Endothelial cell of umbilical vein (primary cell): ENCODE data around the gene KCNB1. TPM values are rescaled to one million over a fixed set of nuclear protein-coding genes. Genes with fewer than 3 reads are reported as not detected.

Experiments
- BruUV-seq: library from RNA; stranded (reverse); fragments of 400-500 nt; replicated peaks from 2 replicates; lab custom pipeline; 2021; lab: Mats Ljungman, UMichigan
- CTCF ChIA-PET: fragments of 300-600, 350-600 bp; sonication (Branson Sonifier 250); formaldehyde crosslinking; loops from one replicate; lab custom pipeline; 2021; ENCODE audit warnings: antibody characterized with exemption, inconsistent platforms; lab: Charles Lee
- POLR2A ChIA-PET: fragments of 300-600, 350-600 bp; sonication (Branson Sonifier 250); formaldehyde crosslinking; loops from one replicate; lab custom pipeline; 2021; ENCODE audit warnings: antibody characterized with exemption, inconsistent platforms; lab: Charles Lee
- DNase-seq: peaks from one replicate; pipeline ENCODE4 v3.0.0-alpha.2; 2011; ENCODE audit warnings: low read depth, low spot score
- FAIRE-seq: peaks from 2 replicates; lab custom pipeline; 2011; peaks lifted over from hg19 to GRCh38; lab: Jason Lieb, UNC
- H2AFZ ChIP-seq: 2 replicates; pipeline ENCODE4 v1.6.0; 2012; ENCODE audit warnings: low read depth, low read length, control low read depth, inconsistent platforms
- H3K27ac ChIP-seq: 2 replicates; pipeline ENCODE4 v1.5.1; 2011; ENCODE audit warnings: low read depth, mild to moderate bottlenecking, control low read depth, low read length, moderate library complexity; ENCODE audit not compliant: insufficient read depth
- H3K27me3 ChIP-seq, 2 experiments: 2 replicates each; pipeline versions ENCODE4 v1.6.0 to v1.6.1; 2011; ENCODE audit warnings: low read length in 2 of 2, mixed read lengths in 1 of 2; ENCODE audit not compliant: control insufficient read depth in 2 of 2, insufficient read depth in 2 of 2
- H3K36me3 ChIP-seq, 2 experiments: 2 replicates in 1 of 2; 3 replicates in 1 of 2; pipeline ENCODE4 v1.5.1; 2011; ENCODE audit warnings: low read length in 2 of 2, mild to moderate bottlenecking in 1 of 2, moderate library complexity in 1 of 2; ENCODE audit not compliant: control insufficient read depth in 2 of 2, insufficient read depth in 2 of 2; ENCODE audit errors: extremely low read depth in 1 of 2
- H3K4me1 ChIP-seq: 3 replicates; pipeline ENCODE4 v1.5.1; 2011; ENCODE audit warnings: mild to moderate bottlenecking, low read length; ENCODE audit not compliant: control insufficient read depth, insufficient read depth; ENCODE audit errors: extremely low read depth
- H3K4me2 ChIP-seq: 2 replicates; pipeline ENCODE4 v1.6.1; 2011; ENCODE audit warnings: low read length, control low read depth, mixed read lengths; ENCODE audit not compliant: insufficient read depth
- H3K4me3 ChIP-seq, 3 experiments: fragments of 200-600 bp in 1 of 3; sonication (generic), shearing (Covaris generic) in 1 of 3; replicated peaks in 1 of 3; 2 replicates each; pipeline ENCODE4 v1.5.1; 2011 to 2016; ENCODE audit warnings: control low read depth in 3 of 3, low read length in 3 of 3, mild to moderate bottlenecking in 2 of 3, inconsistent platforms in 1 of 3, low read depth in 1 of 3, moderate library complexity in 1 of 3; ENCODE audit not compliant: insufficient read depth in 1 of 3
- H3K79me2 ChIP-seq: 2 replicates; pipeline ENCODE4 v1.6.0; 2012; ENCODE audit warnings: low read length, inconsistent platforms; ENCODE audit not compliant: control insufficient read depth, insufficient read depth
- H3K9ac ChIP-seq: replicated peaks from 2 replicates; pipeline ENCODE3; 2011; ENCODE audit warnings: low read length, control low read depth; ENCODE audit not compliant: insufficient read depth; ENCODE audit errors: extremely low read depth
- H3K9me1 ChIP-seq: replicated peaks from 3 replicates; pipeline ENCODE4 v1.6.0; 2011; ENCODE audit warnings: mild to moderate bottlenecking, low read length; ENCODE audit not compliant: control insufficient read depth, insufficient read depth; ENCODE audit errors: extremely low read depth
- H3K9me3 ChIP-seq: replicated peaks from 2 replicates; pipeline ENCODE4 v1.5.1; 2012; ENCODE audit warnings: low read length, inconsistent platforms; ENCODE audit not compliant: control insufficient read depth, insufficient read depth
- H4K20me1 ChIP-seq: replicated peaks from 2 replicates; pipeline ENCODE3; 2011; ENCODE audit warnings: mild to moderate bottlenecking, low read length; ENCODE audit not compliant: control insufficient read depth, insufficient read depth; ENCODE audit errors: extremely low read depth
- CTCF ChIP-seq, 2 donors: IDR thresholded peaks; 1 replicate in 1 of 2; 2 replicates in 1 of 2; pipeline ENCODE4 v1.5.1; 2011; ENCODE audit warnings: low read length in 2 of 2, mild to moderate bottlenecking in 2 of 2, moderate library complexity in 2 of 2, control low read depth in 1 of 2, inconsistent platforms in 1 of 2, low read depth in 1 of 2; ENCODE audit not compliant: insufficient read depth in 1 of 2; ENCODE audit errors: extremely low read depth in 1 of 2
- GATA2 ChIP-seq: IDR thresholded peaks from 2 replicates; pipeline ENCODE4 v1.7.0; 2011; ENCODE audit warnings: low read depth, mild to moderate bottlenecking, moderate library complexity, mixed read lengths, low read length; ENCODE audit not compliant: insufficient read length, insufficient read depth
- JUN ChIP-seq: IDR thresholded peaks from 2 replicates; pipeline ENCODE4 v1.6.1; 2011; ENCODE audit warnings: borderline replicate concordance, low read depth; ENCODE audit not compliant: insufficient read length, insufficient read depth
- MAX ChIP-seq: IDR thresholded peaks from 2 replicates; pipeline ENCODE4 v1.6.1; 2011; ENCODE audit not compliant: insufficient read depth, insufficient read length
- POLR2AphosphoS5 ChIP-seq: IDR thresholded peaks from 2 replicates; pipeline ENCODE4 v1.6.1; 2012; ENCODE audit warnings: low read depth, mild to moderate bottlenecking, control low read depth, low read length, moderate library complexity; ENCODE audit not compliant: insufficient read depth
- dilution Hi-C: fragments of 300-500 bp; cut with MboI; formaldehyde crosslinking; loops from one replicate; pipeline ENCODE4 v1.15.0; 2019; ENCODE audit warnings: low sequenced_read_pairs; ENCODE audit not compliant: extremely low pct_ligation_motif_present
- intact Hi-C: fragments of 100-400 bp; cut with micrococcal nuclease; formaldehyde crosslinking; loops from one replicate; pipeline ENCODE4 v1.10.0; 2022
- polyA plus RNA-seq, 4 experiments: library from polyadenylated mRNA; depleted of rRNA in 3 of 4; stranded (reverse) in 3 of 4; unstranded in 1 of 4; fragments of >200 nt; gene quantifications; 2 replicates each; pipeline versions ENCODE4 v1.2.1 to v1.2.3, GENCODE V29; 2011 to 2012; ENCODE audit warnings: missing spikeins in 1 of 4
- total RNA-seq: library from RNA; stranded (reverse); gene quantifications from 2 replicates; pipeline ENCODE4 v1.2.3, GENCODE V29; 2021

KCNB1 gene
- total and polyA plus RNA-seq, 2 donors (not counting 3 experiments of a cell fraction or from before 2014, with no cell fraction given) = not detected

- Histone ChIP-seq H3K27ac (no peak overlapping the region), H3K27me3 (peaks cover 0 to 4% of the 10 kb centered on the region in 2 experiments), H3K36me3 (no peaks in the 10 kb centered on the region), H4K20me1 (no peaks in the 10 kb centered on the region), H3K4me3 (no peak overlapping the region), H3K9me1 (no peaks in the 10 kb centered on the region), H3K4me1 (no peaks in the 10 kb centered on the region), H3K9ac (no peak overlapping the region), H2AFZ (no peak overlapping the region), H3K9me3 (no peaks in the 10 kb centered on the region), H3K4me2 (no peak overlapping the region), H3K79me2 (no peaks in the 10 kb centered on the region)
- DNase-seq (no peak), FAIRE-seq (no peak)
- ChIA-PET POLR2A (no interaction called here), CTCF (interaction anchor here (1.2 to 5.7 kb wide), 2 partner anchors 7 to 107 kb away, joined by 3 to 29 read pairs; no protein-coding TSS in a partner anchor)
- TF ChIP-seq JUN (no peak), CTCF (IDR thresholded peaks at IDR 0.05; ENCODE audit: extremely low read depth in 1 of 2, insufficient read depth in 1 of 2, low read depth in 1 of 2, low read length in 2 of 2) (no peak), POLR2AphosphoS5 (no peak), MAX (no peak), GATA2 (no peak)
- dilution Hi-C loops = no loop called here
- intact Hi-C loops = no loop called here
- BruUV-seq = no TSS peak
Measured at GRCh38 chr20:49377326-49377725, 105.1 kb downstream of the KCNB1 start.
